Prostate gland (tissue), 2 donors: ENCODE data around the gene LRRN2.

Experiments
- CTCF ChIP-seq, 4 experiments: fragments of 200-600 bp in 2 of 4; fragments of 450-650 bp in 2 of 4; sonication (generic) in 2 of 4; IDR thresholded peaks; 1 replicate in 3 of 4; 2 replicates in 1 of 4; pipeline ENCODE4 v1.5.1; 2016 to 2019; ENCODE audit warnings: antibody characterized with exemption in 4 of 4, mild to moderate bottlenecking in 2 of 4, moderate library complexity in 2 of 4
- POLR2A ChIP-seq: fragments of 450-650 bp; IDR thresholded peaks from one replicate; pipeline ENCODE4 v1.6.1; 2016; ENCODE audit warnings: antibody characterized with exemption, mild to moderate bottlenecking

DNA sequence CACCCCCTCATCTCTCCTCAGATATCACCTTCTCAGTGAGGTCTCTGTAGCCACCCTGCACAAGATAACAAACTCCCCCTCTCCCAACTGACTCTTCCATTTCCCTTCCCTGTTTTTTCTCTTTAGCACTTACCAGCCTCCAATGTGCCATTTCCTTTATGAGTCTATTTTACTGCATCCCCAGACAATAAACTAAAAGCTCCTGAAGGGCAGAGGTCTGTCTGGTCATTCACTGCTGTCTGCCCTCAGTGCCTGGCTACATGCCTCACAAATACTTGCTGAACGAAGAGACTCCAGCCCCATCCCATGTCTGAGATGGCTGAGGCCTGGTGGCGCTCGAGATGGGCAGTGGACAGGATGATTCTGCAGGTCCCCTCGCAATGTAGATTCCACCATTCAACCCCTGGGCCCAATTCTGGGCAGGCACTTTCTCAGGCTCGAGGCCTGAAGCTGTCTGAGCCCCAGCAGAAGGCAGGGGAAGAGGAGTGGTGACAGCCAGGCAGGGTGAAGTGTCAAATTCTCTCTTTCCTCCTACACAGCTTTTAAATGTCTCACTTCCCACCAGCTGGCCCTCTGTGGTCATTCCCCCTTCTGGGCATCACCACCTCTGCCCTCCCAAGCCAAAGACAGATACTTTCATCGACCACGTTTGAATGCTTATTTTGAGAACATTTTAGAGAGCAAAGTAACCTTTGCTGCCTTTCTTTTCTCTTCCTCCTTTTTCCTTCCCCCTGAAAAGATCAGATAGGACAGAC, 6.6 kb downstream of the LRRN2 start:
- TF ChIP-seq CTCF (IDR thresholded peaks at IDR 0.05) (no peak), POLR2A (no peak)
